ENCODE measurements around the gene KRT37. TPM values are rescaled to one million over a fixed set of nuclear protein-coding genes. Genes with fewer than 3 reads are reported as not detected.

The KRT37 gene
- total RNA-seq = not detected

DNA sequence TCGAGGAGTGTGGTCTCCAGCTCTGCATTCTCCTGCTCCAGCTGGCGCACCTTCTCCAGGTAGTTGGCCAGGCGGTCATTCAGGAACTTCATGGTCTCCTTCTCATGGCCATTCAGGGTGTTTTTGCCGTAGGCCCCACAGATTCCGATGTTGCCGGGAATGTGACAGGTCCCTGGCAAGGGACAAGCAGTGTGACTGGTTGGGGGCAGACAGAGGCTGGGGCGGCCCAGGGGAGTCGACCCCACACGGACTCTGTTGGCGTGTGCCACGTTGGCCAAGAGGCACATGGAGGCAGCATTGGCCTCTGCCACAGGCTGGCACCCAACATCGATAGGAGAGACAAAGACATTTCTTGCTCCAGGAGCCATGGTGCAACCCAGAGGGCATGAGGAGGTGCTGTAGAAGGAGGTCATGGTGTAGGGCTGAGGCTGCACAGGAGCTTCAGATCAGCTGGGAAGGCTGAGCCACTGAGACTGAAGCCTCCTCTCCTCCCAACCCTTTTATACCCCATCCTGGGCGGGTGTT is at the start of gene KRT37:
Gene KRT37 (minus strand): TSS at position 475 of the 525 bp plus-strand sequence. CDS start 62 bp downstream, at position 413.
- H3K27me3 ChIP-seq (ENCODE audit: control insufficient read depth in 3 of 3, insufficient read depth in 3 of 3, low read length in 3 of 3) = no peaks in the 10 kb centered on the region

GRCh38 chr17:41468346-41468745 is 44.0 kb upstream of the KRT37 start:
- H3K27ac ChIP-seq (ENCODE audit: low read depth, low read length) = no peak overlapping the region
- H3K4me1 ChIP-seq (ENCODE audit: control insufficient read depth in 3 of 3, insufficient read depth in 3 of 3, low read length in 3 of 3) = peaks cover 8 to 12% (median 9%) of the 10 kb centered on the region in 3 donors
- H3K27me3 ChIP-seq (ENCODE audit: control insufficient read depth in 3 of 3, insufficient read depth in 3 of 3, low read length in 3 of 3) = peaks cover 0 to 11% (median 0%) of the 10 kb centered on the region in 3 donors
- no peaks in the 10 kb centered on the region for H3K36me3 ChIP-seq (ENCODE audit: control insufficient read depth in 3 of 3, insufficient read depth in 3 of 3, low read length in 3 of 3)
- H3K9me3 ChIP-seq (ENCODE audit: control insufficient read depth in 3 of 3, low read length in 3 of 3) = peaks cover 0 to 2% (median 0%) of the 10 kb centered on the region in 3 donors
- H3K4me3 ChIP-seq (ENCODE audit: low read length in 3 of 3) = no peak overlapping the region
- no peak overlapping the region for H3K9ac ChIP-seq (ENCODE audit: low read depth in 1 of 3, low read length in 3 of 3)

More for the DNA sequence above, at the start of gene KRT37:
- H3K4me3 ChIP-seq (ENCODE audit: low read length in 3 of 3) = no peak within 1 kb of the TSS
- H3K36me3 ChIP-seq (ENCODE audit: control insufficient read depth in 3 of 3, insufficient read depth in 3 of 3, low read length in 3 of 3) = no peaks in the 10 kb centered on the region
- H3K27ac ChIP-seq (ENCODE audit: low read depth, low read length) = no peak within 1 kb of the TSS
- no peak within 1 kb of the TSS for H3K9ac ChIP-seq (ENCODE audit: low read depth in 1 of 3, low read length in 3 of 3)
- H3K4me1 ChIP-seq (ENCODE audit: control insufficient read depth in 3 of 3, insufficient read depth in 3 of 3, low read length in 3 of 3) = peaks cover 5 to 7% (median 5%) of the 10 kb centered on the region in 3 donors
- no peaks in the 10 kb centered on the region for H3K9me3 ChIP-seq (ENCODE audit: control insufficient read depth in 3 of 3, low read length in 3 of 3)

GRCh38 chr17:41467561-41467960 is 43.2 kb upstream of the KRT37 start:
- no peak overlapping the region for H3K27ac ChIP-seq (ENCODE audit: low read depth, low read length)
- H3K9me3 ChIP-seq (ENCODE audit: control insufficient read depth in 3 of 3, low read length in 3 of 3) = peaks cover 0 to 2% (median 0%) of the 10 kb centered on the region in 3 donors
- peaks cover 8 to 12% (median 11%) of the 10 kb centered on the region in 3 donors for H3K4me1 ChIP-seq (ENCODE audit: control insufficient read depth in 3 of 3, insufficient read depth in 3 of 3, low read length in 3 of 3)
- no peak overlapping the region for H3K4me3 ChIP-seq (ENCODE audit: low read length in 3 of 3)
- peaks cover 0 to 11% (median 0%) of the 10 kb centered on the region in 3 donors for H3K27me3 ChIP-seq (ENCODE audit: control insufficient read depth in 3 of 3, insufficient read depth in 3 of 3, low read length in 3 of 3)
- no peak overlapping the region for H3K9ac ChIP-seq (ENCODE audit: low read depth in 1 of 3, low read length in 3 of 3)
- no peaks in the 10 kb centered on the region for H3K36me3 ChIP-seq (ENCODE audit: control insufficient read depth in 3 of 3, insufficient read depth in 3 of 3, low read length in 3 of 3)

- H3K4me1 ChIP-seq (ENCODE audit: control insufficient read depth in 3 of 3, insufficient read depth in 3 of 3, low read length in 3 of 3) = peaks cover 8 to 14% (median 12%) of the 10 kb centered on the region in 3 donors
- H3K36me3 ChIP-seq (ENCODE audit: control insufficient read depth in 3 of 3, insufficient read depth in 3 of 3, low read length in 3 of 3) = no peaks in the 10 kb centered on the region
- H3K4me3 ChIP-seq (ENCODE audit: low read length in 3 of 3) = no peak within 1 kb of the TSS
- H3K9ac ChIP-seq (ENCODE audit: low read depth in 1 of 3, low read length in 3 of 3) = no peak within 1 kb of the TSS
- H3K9me3 ChIP-seq (ENCODE audit: control insufficient read depth in 3 of 3, low read length in 3 of 3) = peaks cover 0 to 2% (median 0%) of the 10 kb centered on the region in 3 donors
- H3K27ac ChIP-seq (ENCODE audit: low read depth, low read length) = no peak within 1 kb of the TSS
- H3K27me3 ChIP-seq (ENCODE audit: control insufficient read depth in 3 of 3, insufficient read depth in 3 of 3, low read length in 3 of 3) = peaks cover 0 to 14% (median 0%) of the 10 kb centered on the region in 3 donors
These were observed 42.6 kb upstream of the KRT37 start, which contains the start of gene KRT32 for GRCh38 chr17:41466988-41467387. TSS of gene KRT32 (minus strand) at chr17:41467386. CDS start at chr17:41467325, 61 bp downstream.

DNA sequence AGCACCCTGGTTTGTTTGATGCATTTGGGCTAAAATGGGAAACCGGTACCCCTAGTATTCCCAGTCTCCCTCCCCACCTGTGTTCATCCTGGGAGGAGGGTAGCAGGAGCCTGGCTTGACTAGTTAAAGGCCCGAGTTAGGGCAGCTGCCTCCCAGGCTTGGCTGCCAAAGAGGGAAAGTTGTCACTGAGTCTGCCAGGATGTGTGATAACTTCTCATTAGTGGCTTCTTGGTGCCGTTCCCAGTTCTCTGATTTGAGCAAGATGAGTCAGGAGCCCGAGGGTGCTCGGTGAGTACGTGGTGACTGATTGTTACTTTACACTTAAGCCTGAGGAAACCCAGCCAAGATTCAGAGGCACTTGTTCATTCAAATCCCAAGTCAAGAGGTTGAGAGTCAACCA is 40.3 kb upstream of the KRT37 start:
- H3K9ac ChIP-seq (ENCODE audit: low read depth in 1 of 3, low read length in 3 of 3) = peak overlapping the region in 1 of 3 donors; percentile 54
- peaks cover 0 to 2% (median 0%) of the 10 kb centered on the region in 3 donors for H3K9me3 ChIP-seq (ENCODE audit: control insufficient read depth in 3 of 3, low read length in 3 of 3)
- peaks cover 0 to 14% (median 3%) of the 10 kb centered on the region in 3 donors for H3K27me3 ChIP-seq (ENCODE audit: control insufficient read depth in 3 of 3, insufficient read depth in 3 of 3, low read length in 3 of 3)
- H3K4me1 ChIP-seq (ENCODE audit: control insufficient read depth in 3 of 3, insufficient read depth in 3 of 3, low read length in 3 of 3) = peaks cover 8 to 14% (median 12%) of the 10 kb centered on the region in 3 donors
- H3K36me3 ChIP-seq (ENCODE audit: control insufficient read depth in 3 of 3, insufficient read depth in 3 of 3, low read length in 3 of 3) = no peaks in the 10 kb centered on the region
- H3K27ac ChIP-seq (ENCODE audit: low read depth, low read length) = no peak overlapping the region
- H3K4me3 ChIP-seq (ENCODE audit: low read length in 3 of 3) = no peak overlapping the region

GRCh38 chr17:41464173-41464572 is 39.8 kb upstream of the KRT37 start:
- peaks cover 8 to 14% (median 12%) of the 10 kb centered on the region in 3 donors for H3K4me1 ChIP-seq (ENCODE audit: control insufficient read depth in 3 of 3, insufficient read depth in 3 of 3, low read length in 3 of 3)
- peaks cover 0 to 2% (median 0%) of the 10 kb centered on the region in 3 donors for H3K9me3 ChIP-seq (ENCODE audit: control insufficient read depth in 3 of 3, low read length in 3 of 3)
- peak overlapping the region in 1 of 3 donors; percentile 13 for H3K4me3 ChIP-seq (ENCODE audit: low read length in 3 of 3)
- peak overlapping the region in 1 of 3 donors; percentile 54 for H3K9ac ChIP-seq (ENCODE audit: low read depth in 1 of 3, low read length in 3 of 3)
- H3K27ac ChIP-seq (ENCODE audit: low read depth, low read length) = no peak overlapping the region
- H3K36me3 ChIP-seq (ENCODE audit: control insufficient read depth in 3 of 3, insufficient read depth in 3 of 3, low read length in 3 of 3) = no peaks in the 10 kb centered on the region
- H3K27me3 ChIP-seq (ENCODE audit: control insufficient read depth in 3 of 3, insufficient read depth in 3 of 3, low read length in 3 of 3) = peaks cover 0 to 14% (median 3%) of the 10 kb centered on the region in 3 donors

GRCh38 chr17:41463746-41464145 is 39.4 kb upstream of the KRT37 start:
- Histone ChIP-seq H3K36me3 (ENCODE audit: control insufficient read depth in 3 of 3, insufficient read depth in 3 of 3, low read length in 3 of 3) (no peaks in the 10 kb centered on the region), H3K27me3 (ENCODE audit: control insufficient read depth in 3 of 3, insufficient read depth in 3 of 3, low read length in 3 of 3) (peaks cover 0 to 14% (median 3%) of the 10 kb centered on the region in 3 donors), H3K4me1 (ENCODE audit: control insufficient read depth in 3 of 3, insufficient read depth in 3 of 3, low read length in 3 of 3) (peaks cover 8 to 14% (median 12%) of the 10 kb centered on the region in 3 donors), H3K27ac (ENCODE audit: low read depth, low read length) (no peak overlapping the region), H3K9me3 (ENCODE audit: control insufficient read depth in 3 of 3, low read length in 3 of 3) (peaks cover 0 to 2% (median 0%) of the 10 kb centered on the region in 3 donors), H3K9ac (ENCODE audit: low read depth in 1 of 3, low read length in 3 of 3) (no peak overlapping the region), H3K4me3 (ENCODE audit: low read length in 3 of 3) (no peak overlapping the region)

GRCh38 chr17:41462705-41463104 is 38.3 kb upstream of the KRT37 start:
- H3K27me3 ChIP-seq (ENCODE audit: control insufficient read depth in 3 of 3, insufficient read depth in 3 of 3, low read length in 3 of 3) = peaks cover 0 to 19% (median 3%) of the 10 kb centered on the region in 3 donors

GRCh38 chr17:41457676-41458075 is 33.3 kb upstream of the KRT37 start:
- H3K36me3 ChIP-seq (ENCODE audit: control insufficient read depth in 3 of 3, insufficient read depth in 3 of 3, low read length in 3 of 3) = no peaks in the 10 kb centered on the region
- no peak overlapping the region for H3K9ac ChIP-seq (ENCODE audit: low read depth in 1 of 3, low read length in 3 of 3)
- H3K27ac ChIP-seq (ENCODE audit: low read depth, low read length) = no peak overlapping the region
- peaks cover 0 to 13% (median 3%) of the 10 kb centered on the region in 3 donors for H3K27me3 ChIP-seq (ENCODE audit: control insufficient read depth in 3 of 3, insufficient read depth in 3 of 3, low read length in 3 of 3)
- H3K9me3 ChIP-seq (ENCODE audit: control insufficient read depth in 3 of 3, low read length in 3 of 3) = no peaks in the 10 kb centered on the region
- peaks cover 0 to 4% (median 0%) of the 10 kb centered on the region in 3 donors for H3K4me1 ChIP-seq (ENCODE audit: control insufficient read depth in 3 of 3, insufficient read depth in 3 of 3, low read length in 3 of 3)
- no peak overlapping the region for H3K4me3 ChIP-seq (ENCODE audit: low read length in 3 of 3)

More at GRCh38 chr17:41462705-41463104, 38.3 kb upstream of the KRT37 start:
- H3K27ac ChIP-seq (ENCODE audit: low read depth, low read length) = no peak overlapping the region
- no peaks in the 10 kb centered on the region for H3K9me3 ChIP-seq (ENCODE audit: control insufficient read depth in 3 of 3, low read length in 3 of 3)
- H3K4me1 ChIP-seq (ENCODE audit: control insufficient read depth in 3 of 3, insufficient read depth in 3 of 3, low read length in 3 of 3) = peaks cover 8 to 14% (median 12%) of the 10 kb centered on the region in 3 donors
- no peak overlapping the region for H3K9ac ChIP-seq (ENCODE audit: low read depth in 1 of 3, low read length in 3 of 3)
- no peak overlapping the region for H3K4me3 ChIP-seq (ENCODE audit: low read length in 3 of 3)
- H3K36me3 ChIP-seq (ENCODE audit: control insufficient read depth in 3 of 3, insufficient read depth in 3 of 3, low read length in 3 of 3) = no peaks in the 10 kb centered on the region

DNA sequence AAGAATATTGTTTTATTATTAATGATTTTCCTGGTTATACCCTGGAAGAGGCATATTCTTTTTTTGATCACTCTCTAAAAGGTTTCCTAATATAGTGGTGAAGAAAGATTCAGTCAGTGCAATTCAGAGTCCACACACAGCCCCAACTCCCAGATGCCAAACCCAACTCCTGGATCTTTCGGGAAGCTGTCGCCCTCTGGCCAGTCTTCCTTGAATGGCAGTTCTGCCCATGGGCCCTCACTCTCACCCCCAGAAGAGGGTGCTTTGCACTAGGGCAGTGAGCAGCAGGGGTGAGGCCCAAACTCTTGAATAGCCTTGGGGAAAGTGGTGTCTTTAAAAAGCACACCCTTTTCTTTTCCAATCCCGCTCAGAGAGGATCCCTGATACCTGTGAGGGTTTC is 31.8 kb upstream of the KRT37 start:
- no peak overlapping the region for H3K9ac ChIP-seq (ENCODE audit: low read depth in 1 of 3, low read length in 3 of 3)
- H3K27me3 ChIP-seq (ENCODE audit: control insufficient read depth in 3 of 3, insufficient read depth in 3 of 3, low read length in 3 of 3) = peaks cover 0 to 10% (median 8%) of the 10 kb centered on the region in 3 donors
- H3K4me1 ChIP-seq (ENCODE audit: control insufficient read depth in 3 of 3, insufficient read depth in 3 of 3, low read length in 3 of 3) = no peaks in the 10 kb centered on the region
- H3K9me3 ChIP-seq (ENCODE audit: control insufficient read depth in 3 of 3, low read length in 3 of 3) = no peaks in the 10 kb centered on the region
- no peak overlapping the region for H3K4me3 ChIP-seq (ENCODE audit: low read length in 3 of 3)
- no peaks in the 10 kb centered on the region for H3K36me3 ChIP-seq (ENCODE audit: control insufficient read depth in 3 of 3, insufficient read depth in 3 of 3, low read length in 3 of 3)
- H3K27ac ChIP-seq (ENCODE audit: low read depth, low read length) = no peak overlapping the region
